GM19455 (cell line): ENCODE results near the gene RALGAPA2.

Source experiments
- ATAC-seq: cut with Tn5 transposase; IDR thresholded peaks from one replicate; pipeline ENCODE4 v1.9.1; 2021; ENCODE audit not compliant: unreplicated experiment

RALGAPA2 gene

GRCh38 chr20:20442466-20442865 is 270.0 kb downstream of the RALGAPA2 start:
- no peak for ATAC-seq

GRCh38 chr20:20440886-20441658 is 271.4 kb downstream of the RALGAPA2 start:
- no peak for ATAC-seq

- no peak for ATAC-seq
These were observed 272.0 kb downstream of the RALGAPA2 start for GRCh38 chr20:20440481-20440880.

GRCh38 chr20:20439602-20440190 is 272.7 kb downstream of the RALGAPA2 start:
- no peak for ATAC-seq

- ATAC-seq = no peak
These were observed 275.1 kb downstream of the RALGAPA2 start for GRCh38 chr20:20437314-20437713.

GRCh38 chr20:20436689-20437088 is 275.8 kb downstream of the RALGAPA2 start:
- ATAC-seq = no peak

GRCh38 chr20:20435453-20435852 is 277.0 kb downstream of the RALGAPA2 start:
- ATAC-seq = no peak

- no peak for ATAC-seq
These were observed 279.7 kb downstream of the RALGAPA2 start for GRCh38 chr20:20432618-20433286.

- ATAC-seq = no peak
These were observed 282.4 kb downstream of the RALGAPA2 start for GRCh38 chr20:20430066-20430465.

GRCh38 chr20:20428067-20428466 is 284.4 kb downstream of the RALGAPA2 start:
- no peak for ATAC-seq

GRCh38 chr20:20427227-20427864 is 285.1 kb downstream of the RALGAPA2 start:
- ATAC-seq = no peak

GRCh38 chr20:20426655-20426907 is 285.9 kb downstream of the RALGAPA2 start:
- no peak for ATAC-seq

- no peak for ATAC-seq
These were observed 286.4 kb downstream of the RALGAPA2 start for GRCh38 chr20:20425823-20426654.

GRCh38 chr20:20423117-20423516 is 289.3 kb downstream of the RALGAPA2 start:
- no peak for ATAC-seq

GRCh38 chr20:20417876-20418676 is 294.4 kb downstream of the RALGAPA2 start:
- ATAC-seq = no peak

- ATAC-seq = no peak
These were observed 297.1 kb downstream of the RALGAPA2 start for GRCh38 chr20:20415321-20415720.

- no peak for ATAC-seq
These were observed 297.7 kb downstream of the RALGAPA2 start for GRCh38 chr20:20414640-20415220.

- no peak for ATAC-seq
These were observed 298.6 kb downstream of the RALGAPA2 start for GRCh38 chr20:20413810-20414281.

GRCh38 chr20:20412750-20413149 is 299.7 kb downstream of the RALGAPA2 start:
- no peak for ATAC-seq

GRCh38 chr20:20411836-20412235 is 300.6 kb downstream of the RALGAPA2 start:
- ATAC-seq = no peak
